NCI-H510A treated with DMSO at 0.1 percent for 48 hours (cell line): ENCODE data around the gene RMND5B.
A peak's percentile ranks its signal among the peaks of the same experiment; 100 is the strongest.

Experiments used
- DNase-seq: peaks from one replicate; lab custom pipeline; 2025; lab: John Stamatoyannopoulos, UW

RMND5B gene

DNA sequence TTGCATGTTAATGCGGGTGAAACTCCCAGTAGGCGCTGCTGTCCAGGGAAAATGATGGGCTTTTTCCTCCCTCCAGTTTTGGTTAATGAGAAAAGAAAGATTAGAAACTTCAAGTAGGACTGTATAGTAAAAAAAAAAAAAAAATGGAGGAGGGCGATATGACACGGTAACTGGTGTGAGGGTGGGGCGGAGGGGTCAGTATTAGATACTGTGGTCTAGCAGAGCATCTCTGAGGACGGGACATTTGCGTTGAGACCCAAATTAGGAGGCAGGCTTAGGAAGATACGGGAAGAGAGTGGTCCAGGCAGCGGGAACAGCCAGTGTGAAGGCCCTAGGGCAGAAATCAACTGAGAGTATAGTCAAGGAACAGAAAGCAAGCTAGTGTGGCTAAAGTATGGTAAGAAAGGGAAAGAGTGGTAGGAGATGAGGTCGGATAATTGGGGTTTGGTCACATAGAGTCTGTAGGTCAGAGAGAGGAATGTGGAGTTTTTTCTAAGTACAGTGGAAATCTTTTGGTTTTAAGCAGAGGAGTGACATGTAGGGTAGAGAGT, 707 bp downstream of the RMND5B start:
- no peak for DNase-seq

DNA sequence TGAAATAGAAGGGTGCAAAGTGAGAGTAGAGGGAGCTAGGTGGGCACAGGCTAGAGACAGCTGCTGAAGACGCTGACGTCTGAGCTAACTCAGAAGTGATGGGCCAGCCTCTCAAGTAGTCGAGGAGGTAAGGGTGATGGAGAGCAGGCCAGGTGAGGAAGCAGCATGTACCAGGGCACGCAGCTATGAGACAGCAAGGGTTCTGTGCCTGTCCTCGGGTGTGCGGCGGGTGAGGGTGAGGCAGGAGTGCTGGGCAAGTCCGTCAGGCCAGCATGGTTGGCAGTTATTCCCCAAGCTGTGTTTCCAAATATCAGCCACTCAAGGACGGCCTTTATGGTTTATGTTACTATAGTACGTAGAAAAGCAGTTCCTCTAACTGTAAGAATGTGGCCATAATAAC, 6.2 kb downstream of the RMND5B start:
- DNase-seq = no peak

DNA sequence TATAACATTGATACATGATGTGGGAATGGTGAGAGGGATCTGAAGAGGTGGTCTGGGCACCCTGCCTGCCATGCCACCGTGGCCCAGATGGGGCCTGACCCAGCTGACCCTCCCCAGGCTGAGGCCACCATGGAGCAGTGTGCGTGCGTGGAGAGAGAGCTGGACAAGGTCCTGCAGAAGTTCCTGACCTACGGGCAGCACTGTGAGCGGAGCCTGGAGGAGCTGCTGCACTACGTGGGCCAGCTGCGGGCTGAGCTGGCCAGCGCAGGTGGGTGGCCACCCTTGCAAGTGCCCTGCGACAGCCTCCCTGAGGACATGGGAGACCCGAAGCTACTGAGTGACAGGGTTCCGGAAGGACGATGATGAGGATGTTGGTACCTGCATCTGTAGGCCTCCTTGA, 7.2 kb downstream of the RMND5B start:
- no peak for DNase-seq

DNA sequence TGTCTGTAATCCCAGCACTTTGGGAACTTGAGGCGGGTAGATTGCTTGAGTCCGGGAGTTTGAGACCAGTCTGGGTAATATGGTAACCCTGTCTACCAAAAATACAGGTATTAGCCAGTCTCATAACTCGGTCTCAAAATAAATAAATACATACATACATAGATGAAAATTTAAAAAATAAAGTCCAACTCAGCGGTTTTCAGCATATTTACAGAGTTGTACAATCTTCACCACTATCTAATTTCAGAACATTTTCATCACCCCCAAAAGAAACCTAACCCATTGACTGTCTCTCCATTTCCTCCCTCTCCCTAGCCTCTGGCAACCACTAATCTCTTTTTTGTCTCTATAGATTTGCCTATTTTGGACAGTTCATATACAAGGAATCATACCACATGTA, 10.7 kb downstream of the RMND5B start:
- no peak for DNase-seq

DNA sequence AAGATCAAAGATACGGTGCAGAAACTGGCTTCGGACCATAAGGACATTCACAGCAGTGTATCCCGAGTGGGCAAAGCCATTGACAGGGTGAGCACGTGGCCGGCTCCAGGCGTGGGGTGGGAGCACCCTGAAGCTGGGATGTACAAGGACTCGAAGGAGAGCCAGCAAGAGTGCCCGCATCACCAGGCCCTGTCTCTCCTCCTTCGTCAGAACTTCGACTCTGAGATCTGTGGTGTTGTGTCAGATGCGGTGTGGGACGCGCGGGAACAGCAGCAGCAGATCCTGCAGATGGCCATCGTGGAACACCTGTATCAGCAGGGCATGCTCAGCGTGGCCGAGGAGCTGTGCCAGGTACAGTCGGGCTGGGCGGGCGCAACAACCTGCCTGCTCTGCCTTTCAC, 11.8 kb downstream of the RMND5B start:
- no peak for DNase-seq

DNA sequence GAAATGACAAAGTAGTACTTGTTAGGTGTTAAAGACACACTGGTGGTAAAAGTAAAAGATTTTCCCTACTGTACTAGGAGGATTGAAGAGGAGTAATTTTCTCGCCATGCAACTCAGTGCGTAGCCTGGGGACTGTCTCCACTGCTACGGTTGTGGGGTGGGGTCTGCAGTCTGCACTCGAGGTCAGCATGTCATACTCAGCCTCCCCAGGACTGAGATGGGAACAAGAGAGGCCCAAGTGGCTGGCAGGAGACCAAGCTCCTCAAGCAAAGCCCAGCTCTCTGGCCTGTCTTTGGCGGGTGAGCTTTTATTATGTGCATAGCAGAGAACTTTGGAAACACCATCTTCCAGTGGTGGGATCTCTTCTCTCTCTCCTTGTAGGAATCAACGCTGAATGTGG, 12.4 kb downstream of the RMND5B start:
- no peak for DNase-seq

DNA sequence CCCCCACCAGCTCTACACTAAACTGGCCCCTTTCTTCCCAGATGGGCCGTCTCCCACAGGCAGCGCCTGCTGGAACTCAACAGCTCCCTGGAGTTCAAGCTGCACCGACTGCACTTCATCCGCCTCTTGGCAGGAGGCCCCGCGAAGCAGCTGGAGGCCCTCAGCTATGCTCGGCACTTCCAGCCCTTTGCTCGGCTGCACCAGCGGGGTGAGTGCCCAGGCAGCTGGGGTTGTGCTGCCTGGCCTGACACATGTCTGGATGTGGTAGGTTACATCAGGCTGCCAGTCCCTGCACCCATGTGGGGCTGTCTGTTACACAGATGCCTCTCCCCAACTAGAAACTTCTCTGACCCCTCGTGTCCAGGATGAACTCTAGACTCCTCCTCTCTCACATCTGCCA, 13.1 kb downstream of the RMND5B start:
- DNase-seq = no peak

DNA sequence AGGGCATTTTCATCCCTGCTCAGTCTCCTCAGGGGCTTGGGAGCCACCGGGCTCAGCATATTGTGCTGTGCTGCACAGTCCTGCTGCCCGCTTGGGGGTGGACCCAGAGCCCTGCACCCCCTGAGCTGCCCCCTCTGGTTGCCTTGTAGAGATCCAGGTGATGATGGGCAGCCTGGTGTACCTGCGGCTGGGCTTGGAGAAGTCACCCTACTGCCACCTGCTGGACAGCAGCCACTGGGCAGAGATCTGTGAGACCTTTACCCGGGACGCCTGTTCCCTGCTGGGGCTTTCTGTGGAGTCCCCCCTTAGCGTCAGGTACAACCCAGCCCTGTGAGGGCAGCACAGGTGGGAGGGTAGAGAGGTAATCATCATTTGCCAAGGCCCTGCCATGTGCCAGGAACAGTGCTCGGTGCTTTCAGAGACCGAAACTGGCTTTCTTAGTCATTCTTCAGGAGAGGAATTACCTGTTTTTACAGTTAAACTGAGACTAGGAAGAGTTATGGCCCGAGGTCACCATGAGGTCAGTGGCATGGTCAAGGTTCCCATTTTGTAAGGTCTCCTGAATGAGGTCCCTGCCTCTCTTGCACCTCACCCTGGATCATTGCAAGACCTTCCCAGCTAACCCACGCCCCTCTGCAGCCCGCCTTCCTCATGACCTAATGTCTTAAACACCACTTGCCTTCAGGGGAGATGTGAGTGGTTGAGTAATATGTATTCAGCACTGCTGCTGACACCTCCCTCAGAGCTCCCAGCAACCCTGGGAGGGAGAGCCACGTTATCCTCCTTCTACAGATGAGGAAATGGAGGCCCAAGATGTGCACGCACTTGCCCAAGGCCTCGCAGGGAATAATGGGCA, 15.4 kb downstream of the RMND5B start:
- peak; percentile 40 for DNase-seq

DNA sequence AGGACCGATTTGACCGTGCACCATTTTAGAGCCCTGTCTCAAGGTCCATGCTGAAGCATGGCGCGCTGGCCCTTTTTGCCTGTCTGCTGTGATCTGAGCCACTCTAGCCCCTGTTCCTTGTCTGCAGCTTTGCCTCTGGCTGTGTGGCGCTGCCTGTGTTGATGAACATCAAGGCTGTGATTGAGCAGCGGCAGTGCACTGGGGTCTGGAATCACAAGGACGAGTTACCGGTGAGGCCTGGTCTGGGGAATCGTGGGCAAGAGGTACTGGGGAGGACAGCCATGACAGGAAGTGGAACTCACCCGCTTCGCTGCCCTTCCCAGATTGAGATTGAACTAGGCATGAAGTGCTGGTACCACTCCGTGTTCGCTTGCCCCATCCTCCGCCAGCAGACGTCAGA, 16.6 kb downstream of the RMND5B start:
- DNase-seq = no peak

DNA sequence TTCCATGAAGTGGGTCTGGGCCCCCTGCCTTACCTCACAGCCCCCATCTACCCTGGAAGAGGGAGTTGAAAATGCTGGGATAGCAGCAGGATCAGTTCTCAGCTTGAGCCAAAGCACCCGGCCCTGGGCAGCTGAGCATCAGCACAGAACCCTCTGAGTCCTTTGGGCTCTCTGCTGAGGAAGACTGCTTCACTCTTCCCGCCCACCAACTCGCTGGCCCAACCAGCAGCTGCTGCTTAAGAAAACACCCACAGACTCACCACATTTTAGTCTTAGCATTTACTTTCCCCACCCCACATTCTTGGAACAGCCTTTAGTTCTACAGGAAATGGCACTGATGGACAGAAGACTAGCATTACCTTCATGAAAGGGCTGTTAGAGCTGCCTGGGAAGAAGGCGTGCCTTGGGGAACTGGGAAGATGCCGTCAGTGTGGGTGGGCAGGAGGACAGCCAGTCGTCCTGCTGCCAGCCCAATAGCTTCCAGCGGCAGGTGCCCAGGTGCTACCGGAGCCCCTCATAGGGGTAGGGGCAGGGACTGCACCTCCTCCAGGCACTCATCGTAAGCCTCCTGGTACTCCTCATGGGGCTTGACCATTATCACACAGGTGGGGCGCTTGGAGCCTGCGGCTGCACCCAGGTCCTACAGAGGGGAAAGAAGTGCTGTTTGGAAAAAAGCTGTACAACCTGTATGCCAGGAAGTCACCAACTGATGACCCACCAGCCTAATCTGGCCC, 18.6 kb downstream of the RMND5B start:
- no peak for DNase-seq

DNA sequence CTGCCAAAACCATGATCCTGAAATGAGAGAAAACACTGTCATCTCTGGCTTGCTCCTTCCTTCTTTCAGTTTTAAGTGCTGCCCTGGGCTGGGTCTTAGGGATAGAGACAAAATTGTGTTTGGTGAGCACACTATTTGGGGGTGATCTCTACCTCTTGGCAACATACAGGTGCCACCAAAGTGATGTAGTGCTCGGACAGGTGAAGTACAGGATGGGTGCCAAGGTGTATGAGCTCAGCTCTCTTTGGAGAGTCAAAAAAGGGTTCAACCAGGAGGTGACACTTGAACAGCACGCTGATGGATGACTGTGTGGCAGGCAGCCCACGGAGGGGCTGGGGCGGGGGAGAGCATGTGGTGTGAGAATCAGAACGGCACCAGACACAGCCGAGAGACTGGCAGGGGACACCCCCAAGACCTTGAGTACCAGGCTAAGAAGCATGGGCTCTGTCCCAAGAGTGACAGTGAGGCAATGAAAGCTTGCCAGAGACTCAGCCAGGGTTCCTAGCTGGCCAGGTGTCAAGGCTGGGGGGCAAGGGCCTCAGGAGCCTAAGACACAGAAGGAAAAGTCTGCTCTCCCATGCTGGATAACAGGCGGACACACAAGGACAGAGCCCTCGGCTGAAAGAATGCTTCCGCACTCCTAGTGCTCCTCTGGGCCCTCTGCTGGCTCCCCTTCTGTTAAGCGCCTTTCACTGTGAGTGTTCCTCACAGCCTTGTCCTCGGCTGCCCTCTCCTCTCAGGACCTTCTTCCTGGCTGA, 20.3 kb downstream of the RMND5B start:
- DNase-seq = no peak

DNA sequence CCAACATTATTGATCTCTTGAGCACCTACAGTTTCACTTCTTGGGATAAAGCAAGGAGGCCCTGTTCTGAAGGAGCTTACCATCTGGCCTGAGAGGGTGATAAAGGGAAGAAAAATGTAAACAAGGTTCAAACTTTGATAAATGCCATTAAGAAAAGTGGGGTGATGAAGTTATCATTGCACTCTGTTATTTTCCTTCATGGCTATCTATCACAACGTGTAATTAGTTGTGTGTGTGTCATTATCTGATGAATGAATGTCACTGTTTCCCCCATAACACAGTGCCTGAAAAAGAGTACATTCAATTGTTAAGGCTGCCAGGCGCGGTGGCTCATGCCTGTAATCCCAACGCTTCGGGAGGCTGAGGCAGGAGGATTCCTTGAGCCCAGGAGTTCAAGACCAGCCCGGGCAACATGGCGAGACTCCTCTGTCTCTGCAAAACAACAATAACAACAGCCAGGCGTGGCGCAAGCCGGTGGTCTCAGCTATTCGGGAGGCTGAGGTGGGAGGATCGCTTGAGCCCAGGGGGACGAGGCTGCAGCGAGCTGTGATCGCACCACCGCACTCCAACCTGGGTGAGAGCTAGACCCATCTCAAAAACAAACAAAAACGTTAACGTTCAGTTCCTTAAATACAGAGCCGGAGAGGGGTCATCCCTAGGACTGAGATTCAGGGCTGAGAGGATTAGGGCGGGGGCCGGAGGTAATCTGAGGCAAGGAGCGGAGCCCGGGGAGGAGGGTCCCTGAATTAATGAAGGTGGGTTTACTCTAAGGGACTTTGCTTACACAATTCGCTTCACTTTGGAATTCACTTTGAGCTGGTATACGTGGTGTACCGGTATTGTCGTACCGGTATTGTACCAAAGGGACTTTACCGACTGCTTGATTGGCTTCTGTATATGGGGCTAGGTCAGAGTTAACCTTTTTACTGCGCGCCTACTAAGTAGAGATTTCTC, 22.0 kb downstream of the RMND5B start:
- DNase-seq = no peak

DNA sequence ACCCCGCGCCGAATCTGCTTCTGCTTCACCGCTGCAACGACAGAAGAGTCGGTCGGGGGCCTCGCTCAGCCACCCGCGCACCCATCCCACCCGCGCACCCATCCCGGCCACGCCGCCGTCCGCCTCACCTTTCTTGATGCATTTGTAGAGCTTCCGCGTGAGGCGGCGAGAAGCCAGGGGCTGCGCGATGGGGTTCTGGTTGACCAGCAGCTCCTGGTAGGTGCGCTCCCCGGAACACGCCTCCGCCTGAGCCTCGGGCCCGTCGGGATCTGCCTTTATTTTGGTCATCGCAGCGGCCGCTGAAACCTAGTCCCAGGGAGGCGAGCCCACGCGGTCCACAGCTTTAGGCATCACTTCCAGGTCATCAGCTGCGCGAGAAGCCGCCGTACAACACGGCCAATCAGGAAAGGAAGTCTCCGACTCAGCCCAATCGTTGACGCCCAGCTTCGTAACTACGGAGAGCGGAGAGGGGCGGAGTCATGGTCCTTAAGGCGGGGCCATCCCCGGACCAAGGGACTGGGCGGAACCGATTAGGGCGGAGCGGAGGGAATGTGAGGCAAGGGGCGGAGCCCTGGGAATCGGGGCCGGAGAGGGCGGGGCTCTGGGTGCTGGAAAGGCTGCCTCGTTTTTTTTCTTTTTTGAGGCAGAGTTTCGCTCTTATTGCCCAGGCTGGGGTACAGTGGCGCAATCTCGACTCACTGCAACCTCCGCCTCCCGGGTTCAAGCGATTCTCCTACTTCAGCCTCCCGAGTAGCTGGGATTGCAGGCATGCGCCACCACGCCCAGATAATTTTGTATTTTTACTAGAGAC, 22.9 kb downstream of the RMND5B start, which contains the start of gene NHP2:
Gene NHP2 (minus strand): TSS at position 356 of the 811 bp plus-strand sequence. CDS start 68 bp downstream, at position 288.
- DNase-seq = peak; percentile 89

DNA sequence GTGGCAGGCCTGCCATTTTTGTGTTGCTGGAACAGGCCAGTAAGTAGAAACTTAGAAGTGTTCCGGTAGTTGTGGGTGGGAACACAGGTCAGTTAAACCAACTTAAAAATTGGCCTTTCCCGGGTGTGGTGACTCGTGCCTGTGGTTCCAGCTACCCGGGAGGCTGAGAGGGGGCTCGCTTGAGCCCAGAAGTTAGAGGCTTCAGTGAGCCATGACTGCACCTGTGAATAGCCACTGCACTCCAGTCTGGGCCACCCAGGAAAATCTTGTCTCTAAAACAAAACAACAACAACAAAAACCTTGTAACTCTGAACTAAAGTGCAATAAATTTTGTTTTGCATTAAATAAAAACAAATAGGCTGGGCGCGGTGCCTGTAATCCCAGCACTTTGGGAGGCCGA, 24.3 kb downstream of the RMND5B start:
- DNase-seq = no peak

DNA sequence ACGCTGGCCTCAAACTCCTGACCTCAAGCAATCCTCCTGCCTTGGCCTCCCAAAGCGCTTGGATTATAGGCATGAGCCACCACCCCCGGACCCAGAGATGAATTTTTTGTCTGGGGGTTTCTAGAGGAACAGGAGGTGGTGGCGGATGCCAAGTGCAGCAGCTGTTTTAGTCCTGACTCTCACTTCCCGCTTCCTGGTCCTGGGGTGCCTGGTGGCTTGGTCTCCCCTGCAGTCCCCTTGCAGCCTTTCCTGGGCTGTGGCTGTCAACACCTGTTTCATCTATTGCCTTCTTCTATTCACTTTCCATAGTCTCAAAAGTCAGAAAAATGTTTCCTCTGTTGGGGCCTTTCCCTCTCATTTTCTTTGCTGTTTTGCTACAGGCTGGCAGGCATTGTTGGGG, 29.4 kb downstream of the RMND5B start:
- DNase-seq = no peak

DNA sequence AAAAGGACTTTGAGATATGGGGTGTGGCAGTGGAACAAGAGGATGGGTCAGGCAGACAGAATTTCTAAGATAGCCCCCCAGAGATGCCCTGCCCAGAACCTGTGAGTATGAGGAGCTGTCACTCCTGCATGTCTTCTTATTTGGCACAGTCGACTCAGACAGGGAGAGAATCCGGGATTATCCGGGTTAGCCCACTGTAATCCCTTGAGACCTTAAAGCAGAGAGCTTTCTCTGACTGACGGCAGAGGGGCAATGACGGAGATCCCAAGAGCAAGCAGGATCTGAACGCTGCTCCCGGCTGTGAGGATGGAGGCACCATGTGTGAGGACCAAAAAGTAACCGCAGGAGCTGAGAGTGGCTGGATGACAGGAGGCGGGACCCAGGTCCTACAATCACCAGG, 31.7 kb downstream of the RMND5B start:
- DNase-seq = no peak

DNA sequence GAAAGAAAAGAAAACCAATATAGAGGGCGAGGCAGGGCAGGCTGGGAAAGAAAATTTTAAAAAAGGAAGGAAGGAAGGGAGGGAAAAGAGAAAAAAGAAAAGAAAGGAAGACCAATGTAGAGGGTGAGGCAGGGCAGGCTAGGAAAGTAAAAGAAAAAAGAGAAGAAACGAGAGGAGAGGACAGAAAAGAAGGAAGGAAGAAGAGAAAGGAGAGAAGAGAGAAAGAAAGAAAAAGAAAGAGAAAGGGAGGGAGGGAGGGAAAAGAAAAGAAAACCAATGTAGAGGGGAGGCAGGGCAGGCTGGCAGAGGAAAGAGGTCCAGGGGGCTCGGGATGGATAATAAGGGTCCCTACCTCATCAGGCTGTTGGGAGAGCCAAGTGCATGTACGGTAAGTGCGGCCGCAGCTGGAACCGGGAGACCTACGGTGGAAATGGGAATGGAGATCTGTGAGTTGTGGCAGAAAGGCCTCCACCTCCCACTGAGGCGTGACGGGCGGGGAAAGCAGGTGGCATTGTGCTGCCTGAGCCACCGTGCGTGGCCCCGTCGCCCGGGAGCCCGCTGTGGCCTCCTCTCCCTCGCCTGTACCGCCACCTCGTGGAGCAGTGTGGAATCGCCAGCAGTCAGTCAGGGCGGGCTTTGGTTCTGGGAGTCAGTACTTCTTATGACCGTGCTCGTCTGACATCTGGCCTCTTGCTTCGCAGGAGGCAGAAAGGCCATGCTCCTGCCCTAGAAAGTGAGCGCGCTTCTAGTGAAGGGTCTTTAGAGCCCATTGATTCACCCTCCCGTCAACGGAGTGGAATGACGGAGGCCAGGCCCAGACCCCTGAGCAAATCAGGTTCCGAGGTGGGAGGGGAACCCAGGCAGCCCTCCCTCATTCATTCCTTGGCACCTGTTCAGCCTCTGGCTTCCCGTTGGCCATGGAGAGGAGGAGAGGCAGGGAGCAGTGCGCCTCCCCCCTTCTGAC, 33.2 kb downstream of the RMND5B start:
- peak; percentile 91 for DNase-seq

DNA sequence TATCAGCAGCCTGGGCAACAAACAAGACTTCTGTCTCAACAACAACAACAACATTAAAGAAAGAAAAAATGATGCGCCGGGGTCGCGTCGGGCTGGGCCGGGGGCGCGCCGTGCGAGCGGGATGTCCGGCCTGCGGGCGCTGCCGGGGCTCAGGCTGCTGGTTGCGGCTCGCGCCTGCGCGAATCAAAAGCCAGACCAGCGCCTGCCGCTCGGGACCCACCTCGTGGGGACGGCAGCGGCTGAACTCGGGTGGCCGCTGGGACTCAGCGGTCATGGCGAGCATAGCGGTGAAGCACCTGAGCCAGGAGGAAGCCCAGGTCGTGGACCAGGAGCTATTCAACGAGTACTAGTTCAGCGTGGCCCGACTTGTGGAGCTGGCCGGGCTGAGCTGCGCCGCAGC, 34.8 kb downstream of the RMND5B start:
- no peak for DNase-seq

DNA sequence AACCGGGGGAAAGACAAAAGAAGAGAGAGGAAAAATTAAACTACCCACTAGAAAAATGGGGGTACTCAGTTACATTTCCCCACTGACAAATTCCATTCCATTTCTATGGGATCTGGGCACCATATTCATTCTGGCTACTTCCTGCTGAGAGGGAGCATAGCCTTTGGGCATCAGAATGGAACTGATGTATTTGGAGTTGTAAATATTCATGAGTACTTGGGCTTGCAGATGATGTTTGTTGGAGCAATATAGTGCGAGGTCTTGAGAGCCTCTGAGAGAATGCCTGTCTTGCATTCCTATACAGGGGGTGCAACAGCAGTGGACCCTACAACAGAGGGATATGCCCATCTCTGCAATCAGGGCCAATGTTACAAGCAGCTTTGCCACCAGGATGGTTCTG, 39.6 kb downstream of the RMND5B start:
- DNase-seq = no peak
